GM18502 (cell line): Measurements from ENCODE around the gene MLLT1.

Source experiments
- ATAC-seq: cut with Tn5 transposase; IDR thresholded peaks from one replicate; pipeline ENCODE4 v1.9.1; 2021; ENCODE audit warnings: mild to moderate bottlenecking; ENCODE audit not compliant: unreplicated experiment, poor library complexity

Gene MLLT1

DNA sequence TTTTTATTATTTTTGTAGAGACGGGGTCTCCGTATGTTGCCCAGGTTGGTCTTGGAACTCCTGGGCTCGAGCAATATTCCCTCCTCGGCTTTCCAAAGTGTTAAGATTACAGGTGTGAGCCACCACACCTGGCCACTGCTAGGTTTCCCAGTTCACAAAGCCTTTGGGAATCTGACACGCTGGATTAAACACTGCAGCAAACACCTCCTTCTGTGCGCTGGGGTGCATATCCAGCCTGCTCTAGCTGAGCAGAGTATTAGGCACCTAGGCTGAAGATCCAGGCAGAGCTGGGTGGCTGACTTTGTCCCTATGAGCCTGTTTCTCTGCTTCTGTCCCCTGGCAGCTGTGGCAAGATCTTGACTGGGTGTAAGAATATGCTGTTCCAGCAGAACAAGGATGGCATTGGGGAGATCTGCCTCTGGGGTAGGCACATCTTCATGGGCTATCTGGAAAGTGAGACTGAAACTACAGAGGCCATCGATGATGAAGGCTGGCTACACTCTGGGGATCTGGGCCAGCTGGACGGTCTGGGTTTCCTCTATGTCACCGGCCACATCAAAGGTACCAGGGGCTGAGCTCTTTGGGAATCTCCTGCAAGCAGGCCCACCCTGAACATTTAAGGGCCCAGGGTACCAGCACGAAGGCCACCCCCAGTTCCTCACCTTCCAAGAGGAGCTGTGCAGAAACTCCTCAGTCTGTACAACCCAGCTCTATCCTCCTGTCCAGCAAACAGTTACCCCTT, 94.5 kb downstream of the MLLT1 start:
- ATAC-seq = no peak

DNA sequence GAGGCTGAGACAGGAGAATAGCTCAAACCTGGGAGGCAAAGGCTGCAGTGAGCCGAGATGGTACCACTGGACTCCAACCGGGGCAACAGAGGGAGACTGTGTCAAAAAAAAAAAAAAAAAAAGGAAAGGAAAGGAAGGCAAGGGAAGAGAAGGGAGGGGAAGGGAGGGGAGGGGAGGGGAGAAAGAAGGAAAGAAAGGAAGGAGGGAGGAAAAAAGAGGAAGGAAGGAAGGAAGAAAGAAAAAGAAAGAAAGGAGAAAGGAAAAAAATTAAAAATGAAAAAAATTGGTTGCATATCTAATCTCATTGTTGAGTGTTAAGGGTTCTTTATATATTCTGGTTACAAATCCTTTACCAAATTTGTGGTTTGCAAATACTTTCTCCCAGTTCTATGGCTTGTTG, 98.7 kb downstream of the MLLT1 start:
- ATAC-seq = no peak

DNA sequence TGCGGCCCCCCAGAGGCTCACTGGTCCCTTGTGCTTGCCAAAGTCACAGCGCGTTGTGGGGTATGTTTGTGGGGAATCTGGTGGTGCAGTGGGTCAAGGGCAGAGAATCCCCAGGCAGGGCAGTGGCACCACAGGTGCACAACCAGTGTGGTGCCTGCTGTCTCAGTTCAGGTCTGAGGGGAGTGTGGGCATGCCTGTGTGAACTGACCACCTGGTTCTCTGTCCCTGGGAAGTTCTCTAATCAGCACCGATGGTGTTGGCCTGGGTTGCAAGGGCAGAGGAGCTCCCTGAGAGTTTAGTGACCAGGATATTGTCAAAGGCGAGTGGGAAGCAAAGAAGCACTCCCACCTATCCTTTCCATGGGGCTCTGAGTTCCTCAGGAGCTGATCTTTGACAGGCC, 106.6 kb downstream of the MLLT1 start:
- no peak for ATAC-seq

DNA sequence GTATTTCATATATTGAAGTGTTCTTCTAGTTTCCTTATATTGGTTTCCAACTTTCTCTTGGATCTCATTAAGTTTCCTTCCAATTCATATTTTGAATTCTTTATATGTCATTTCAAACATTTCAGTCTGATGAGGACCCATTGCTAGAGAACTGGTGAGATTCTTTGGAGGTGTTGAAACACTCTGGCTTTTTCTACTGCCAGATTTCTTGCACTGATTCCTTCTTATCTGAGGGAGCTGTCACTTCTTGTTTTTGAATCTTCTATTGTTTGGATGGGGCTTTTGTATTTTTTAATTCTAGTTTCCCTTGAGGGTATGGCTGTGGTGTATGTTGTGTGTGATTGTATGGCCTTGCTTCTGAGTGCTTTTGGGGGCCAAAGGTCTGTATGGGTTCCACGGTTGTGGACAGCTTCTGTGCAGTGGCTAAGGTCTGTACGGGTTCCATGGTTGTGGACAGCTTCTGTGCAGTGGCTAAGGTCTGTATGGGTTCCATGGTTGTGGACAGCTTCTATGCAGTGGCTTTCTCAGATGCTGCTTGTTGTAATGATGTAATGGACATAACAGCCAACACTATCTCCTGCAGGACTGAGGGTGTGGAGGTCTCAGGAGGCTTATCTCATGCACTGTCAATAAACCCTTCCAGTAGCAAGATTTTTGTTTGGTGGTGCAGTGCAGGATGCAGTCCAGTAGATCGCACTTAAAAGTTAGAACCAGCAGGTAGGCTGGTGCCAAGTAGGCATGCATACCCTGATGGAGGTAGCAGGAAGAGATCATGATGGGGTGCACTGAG, 107.5 kb downstream of the MLLT1 start:
- ATAC-seq = no peak

DNA sequence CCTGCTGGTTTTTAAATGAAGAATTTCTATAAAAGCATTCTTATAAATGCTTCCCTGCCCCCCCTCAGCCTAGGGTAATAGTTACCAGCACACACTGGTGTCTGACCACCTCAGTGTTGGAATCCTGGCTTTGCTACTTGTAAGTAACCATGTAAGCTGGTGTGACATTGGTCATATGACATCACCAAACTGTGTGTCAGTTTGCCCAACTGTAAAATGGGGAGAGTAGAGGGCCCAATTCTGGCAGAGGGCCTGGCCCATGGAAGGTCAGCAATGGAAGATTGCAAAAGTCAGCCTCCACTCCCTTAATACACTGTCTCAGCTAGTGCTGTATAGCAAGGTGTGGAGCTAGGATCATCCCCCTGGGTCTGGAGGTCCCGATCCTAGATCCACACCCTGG, 112.7 kb downstream of the MLLT1 start:
- ATAC-seq = no peak

DNA sequence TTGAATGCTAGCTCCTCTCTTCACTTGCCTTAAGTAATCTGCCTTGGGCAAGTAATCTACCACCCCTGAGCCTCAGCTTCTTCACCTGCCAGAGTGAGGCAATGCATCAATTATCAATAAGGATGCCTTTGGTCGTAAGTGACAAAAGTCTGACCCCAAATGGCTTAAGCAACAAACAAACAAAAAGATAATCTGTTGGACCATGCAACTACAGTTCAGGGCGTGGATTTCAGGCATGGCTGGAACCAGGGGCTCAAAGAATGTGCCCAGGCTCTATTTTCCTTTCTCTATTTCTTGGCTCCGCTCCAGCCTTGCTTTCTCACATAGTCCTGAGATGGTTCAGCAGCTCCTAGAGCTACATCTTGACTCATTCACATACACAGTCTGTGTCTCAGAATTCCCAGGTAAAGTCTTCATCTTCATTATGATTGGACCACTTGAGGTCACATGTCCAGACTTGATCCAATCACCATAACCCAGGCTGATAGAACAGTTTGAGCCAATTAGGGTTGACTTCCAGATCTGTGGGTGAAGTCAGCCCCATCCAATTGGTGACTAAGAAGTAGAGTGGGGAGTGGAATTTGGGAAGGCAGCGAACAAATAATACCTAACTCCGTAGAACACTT, 114.8 kb downstream of the MLLT1 start:
- no peak for ATAC-seq

DNA sequence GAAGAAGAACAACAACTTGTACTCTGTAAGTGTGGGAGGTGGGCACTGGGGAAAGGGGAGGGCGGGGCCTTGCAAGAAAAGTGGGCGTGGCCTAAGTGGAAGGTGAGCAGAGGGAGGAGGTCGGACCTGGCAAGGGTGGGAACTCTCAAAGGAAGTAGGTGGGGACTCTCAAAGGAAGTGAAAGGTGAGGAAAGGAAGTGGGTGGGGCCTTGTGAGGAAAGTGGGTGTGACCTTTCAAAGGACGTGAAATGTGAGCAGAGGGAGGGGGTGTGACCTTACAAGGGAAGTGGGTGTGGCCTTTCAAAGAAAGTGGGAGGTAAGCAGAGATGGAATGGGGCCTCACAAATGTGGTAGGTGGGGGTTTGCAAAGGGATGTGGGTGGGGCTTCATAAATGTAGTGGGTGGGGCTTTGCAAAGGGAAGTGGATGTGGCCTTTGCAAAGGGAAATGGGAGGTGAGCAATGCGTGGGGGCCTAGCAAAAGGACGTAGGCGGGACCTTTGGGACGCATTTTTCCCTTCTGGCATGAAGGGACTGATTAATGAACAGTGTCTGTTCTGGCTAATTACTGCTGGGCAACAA, 118.4 kb downstream of the MLLT1 start:
- no peak for ATAC-seq
